Fibroblast of lung (primary cell): ENCODE data around the gene CAMSAP3.

ENCODE experiments used
- EZH2 ChIP-seq: IDR thresholded peaks from 2 replicates; pipeline ENCODE4 v1.5.1; 2012; ENCODE audit warnings: low read length, control low read depth, mild to moderate bottlenecking; ENCODE audit errors: missing control alignments
- TF ChIP-seq, protein P1 (sequence below), 2 donors: IDR thresholded peaks in 1 of 2; conservative IDR thresholded peaks in 1 of 2; 1 replicate in 1 of 2; 2 replicates in 1 of 2; pipeline ENCODE4 v1.5.1; 2011 to 2012; ENCODE audit warnings: low read length in 2 of 2, control low read depth in 1 of 2, inconsistent platforms in 1 of 2, low read depth in 1 of 2, mild to moderate bottlenecking in 1 of 2

DNA sequence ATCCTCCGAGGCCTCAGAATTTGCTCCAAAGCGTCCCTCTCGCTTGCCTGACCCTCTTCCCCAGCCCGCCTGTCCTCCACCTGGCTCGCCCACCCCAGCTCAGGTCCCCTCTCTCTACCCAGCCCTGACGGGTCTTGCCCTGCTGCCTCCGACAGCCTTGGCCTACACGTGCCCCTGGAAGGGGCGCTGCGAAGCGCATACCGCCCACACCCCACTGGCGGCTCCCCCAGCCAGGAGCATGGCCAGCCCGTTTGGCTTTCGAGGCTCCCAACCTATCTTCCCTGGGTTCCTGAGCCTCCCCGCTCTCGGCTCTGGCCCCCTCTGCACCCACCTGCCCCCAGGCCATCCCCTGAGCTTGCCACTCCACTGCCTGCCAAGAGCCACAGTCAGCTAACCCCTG, 29.1 kb downstream of the CAMSAP3 start:
- TF ChIP-seq, protein P1, sequence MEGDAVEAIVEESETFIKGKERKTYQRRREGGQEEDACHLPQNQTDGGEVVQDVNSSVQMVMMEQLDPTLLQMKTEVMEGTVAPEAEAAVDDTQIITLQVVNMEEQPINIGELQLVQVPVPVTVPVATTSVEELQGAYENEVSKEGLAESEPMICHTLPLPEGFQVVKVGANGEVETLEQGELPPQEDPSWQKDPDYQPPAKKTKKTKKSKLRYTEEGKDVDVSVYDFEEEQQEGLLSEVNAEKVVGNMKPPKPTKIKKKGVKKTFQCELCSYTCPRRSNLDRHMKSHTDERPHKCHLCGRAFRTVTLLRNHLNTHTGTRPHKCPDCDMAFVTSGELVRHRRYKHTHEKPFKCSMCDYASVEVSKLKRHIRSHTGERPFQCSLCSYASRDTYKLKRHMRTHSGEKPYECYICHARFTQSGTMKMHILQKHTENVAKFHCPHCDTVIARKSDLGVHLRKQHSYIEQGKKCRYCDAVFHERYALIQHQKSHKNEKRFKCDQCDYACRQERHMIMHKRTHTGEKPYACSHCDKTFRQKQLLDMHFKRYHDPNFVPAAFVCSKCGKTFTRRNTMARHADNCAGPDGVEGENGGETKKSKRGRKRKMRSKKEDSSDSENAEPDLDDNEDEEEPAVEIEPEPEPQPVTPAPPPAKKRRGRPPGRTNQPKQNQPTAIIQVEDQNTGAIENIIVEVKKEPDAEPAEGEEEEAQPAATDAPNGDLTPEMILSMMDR (conservative IDR thresholded peaks at IDR 0.05 in 1 of 2, IDR thresholded peaks at IDR 0.05 in 1 of 2; ENCODE audit: low read depth in 1 of 2, low read length in 2 of 2) = no peak
- no peak for TF ChIP-seq EZH2
